Stimulated activated CD8-positive, alpha-beta memory T cell treated with anti-CD3 and anti-CD28 coated beads, Interleukin-7, amount 100 ng/mL, for 1 hour (primary cell): ENCODE measurements around the gene CBY1.
A peak's percentile ranks its signal among the peaks of the same experiment; 100 is the strongest.

Source experiments
- DNase-seq, 2 donors: peaks; one replicate each; pipeline ENCODE4 v3.0.0-alpha.2; 2020; ENCODE audit warnings: low read depth in 2 of 2

Gene CBY1

DNA sequence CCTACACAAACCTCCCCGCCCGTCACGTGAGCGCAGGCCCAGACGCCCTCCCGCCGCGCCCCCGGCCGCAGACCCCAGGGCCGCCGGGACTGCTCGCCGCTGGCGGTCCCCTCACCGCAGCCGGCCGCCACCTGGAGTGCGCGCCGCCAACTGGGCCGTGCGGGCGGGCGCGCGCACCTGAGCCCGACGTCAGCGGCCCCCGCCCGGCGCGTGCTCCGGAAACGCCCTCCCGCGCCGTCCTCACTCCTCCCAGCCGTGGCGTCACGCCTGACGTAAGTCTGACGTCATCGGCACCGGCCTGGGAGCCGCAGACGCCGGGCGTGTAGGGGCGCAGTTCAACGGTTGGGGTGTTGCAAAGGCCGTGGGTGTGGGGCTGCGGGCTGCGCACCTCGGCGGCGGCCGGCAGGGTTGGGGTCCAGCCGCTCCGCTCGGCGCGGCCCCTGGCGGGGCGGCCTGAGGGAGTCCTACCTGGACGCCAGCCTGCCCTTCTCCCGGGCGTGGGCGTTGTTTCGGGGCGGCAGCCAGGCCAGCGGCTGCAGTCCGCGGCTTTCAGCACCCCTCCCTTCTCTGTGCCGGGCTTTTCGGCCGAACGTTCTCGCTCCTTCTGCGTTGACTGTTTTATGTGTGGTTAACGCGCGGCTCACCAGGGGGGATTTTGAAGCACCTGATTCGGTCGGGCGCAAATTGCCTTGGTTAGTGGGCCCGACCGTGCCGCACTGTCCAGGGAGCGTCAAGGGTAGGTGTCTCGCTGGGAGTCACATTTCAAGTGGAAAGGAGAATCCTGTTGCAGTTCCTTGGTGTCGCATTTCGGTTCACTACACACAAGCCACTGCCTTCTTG lies 44.6 kb downstream of the CBY1 start, which contains the start of gene JOSD1:
Gene JOSD1, minus strand, starts transcription at position 155 of the 840 bp plus-strand sequence. CDS start 956 bp downstream, outside the sequence.
- DNase-seq, result peak; percentile 98 to 99

DNA sequence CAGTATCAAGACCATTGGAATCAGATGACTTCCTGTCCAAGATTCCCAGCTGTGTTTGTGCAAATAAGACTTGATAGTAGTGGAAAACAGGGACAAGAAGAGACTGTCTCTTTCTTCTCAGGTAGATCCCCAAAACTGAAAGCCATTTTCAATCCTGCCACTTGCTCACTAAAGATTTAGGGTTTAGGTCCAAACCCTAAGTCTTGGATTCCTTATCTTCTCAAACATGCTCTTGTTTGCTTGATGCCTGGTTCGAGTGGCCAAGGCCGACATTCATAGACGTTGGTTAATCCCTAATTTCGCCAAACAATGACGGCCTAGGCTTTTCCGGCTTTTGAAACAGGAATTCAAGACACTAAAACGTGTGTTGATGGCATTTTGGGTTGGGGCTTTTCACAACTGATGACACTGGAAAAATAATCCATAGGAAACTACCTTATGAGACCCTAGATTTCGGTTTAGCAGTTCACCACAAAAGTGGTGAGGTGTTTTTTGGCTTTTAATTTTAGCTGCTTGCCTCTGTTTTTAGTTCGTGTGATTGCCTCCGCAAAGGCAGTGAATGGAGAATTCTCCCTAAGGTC lies 48.3 kb downstream of the CBY1 start:
- no peak for DNase-seq

DNA sequence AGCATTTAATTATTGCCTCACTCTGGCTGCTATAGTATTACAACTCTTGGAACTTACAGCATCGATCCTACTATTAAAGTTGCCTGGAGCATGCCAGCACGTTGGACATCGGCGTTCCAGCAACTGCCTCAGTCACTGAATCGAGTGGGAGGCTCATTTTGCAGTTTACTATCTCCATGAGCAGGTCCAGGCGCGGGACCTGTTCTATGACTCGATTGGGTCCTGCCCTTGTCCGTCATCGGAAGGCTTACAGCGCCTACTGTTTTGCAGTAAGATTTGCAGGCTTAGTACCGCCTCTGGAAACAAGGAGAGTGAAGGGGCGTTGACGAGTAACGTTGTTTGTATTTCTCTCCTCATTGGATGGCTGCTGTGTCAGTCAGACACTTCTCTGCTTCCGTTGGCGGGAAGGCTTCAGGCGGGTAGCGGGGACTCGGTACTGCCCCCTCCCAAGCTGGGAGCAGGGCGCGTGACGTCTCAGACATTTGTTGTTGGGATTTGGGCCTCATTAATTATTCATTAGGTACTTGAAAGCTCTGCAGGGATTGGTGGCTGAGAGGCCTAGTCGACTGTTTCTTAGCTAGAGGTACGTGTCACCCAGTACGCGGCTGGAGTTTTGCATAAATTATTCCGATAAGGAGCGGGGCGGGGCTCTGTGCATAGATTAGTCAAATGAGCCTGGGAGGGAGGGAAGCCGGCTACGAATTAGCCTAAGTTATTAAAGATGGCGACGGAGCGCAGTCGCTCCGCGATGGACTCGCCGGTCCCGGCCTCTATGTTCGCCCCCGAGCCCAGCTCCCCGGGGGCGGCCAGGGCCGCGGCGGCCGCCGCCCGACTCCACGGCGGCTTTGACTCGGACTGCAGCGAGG lies 49.0 kb downstream of the CBY1 start, which contains the start of gene GTPBP1:
Gene GTPBP1, plus strand, starts transcription at position 710 of the 866 bp plus-strand sequence. Its CDS starts 12 bp downstream, at position 722.
- peak; percentile 87 to 89 for DNase-seq

DNA sequence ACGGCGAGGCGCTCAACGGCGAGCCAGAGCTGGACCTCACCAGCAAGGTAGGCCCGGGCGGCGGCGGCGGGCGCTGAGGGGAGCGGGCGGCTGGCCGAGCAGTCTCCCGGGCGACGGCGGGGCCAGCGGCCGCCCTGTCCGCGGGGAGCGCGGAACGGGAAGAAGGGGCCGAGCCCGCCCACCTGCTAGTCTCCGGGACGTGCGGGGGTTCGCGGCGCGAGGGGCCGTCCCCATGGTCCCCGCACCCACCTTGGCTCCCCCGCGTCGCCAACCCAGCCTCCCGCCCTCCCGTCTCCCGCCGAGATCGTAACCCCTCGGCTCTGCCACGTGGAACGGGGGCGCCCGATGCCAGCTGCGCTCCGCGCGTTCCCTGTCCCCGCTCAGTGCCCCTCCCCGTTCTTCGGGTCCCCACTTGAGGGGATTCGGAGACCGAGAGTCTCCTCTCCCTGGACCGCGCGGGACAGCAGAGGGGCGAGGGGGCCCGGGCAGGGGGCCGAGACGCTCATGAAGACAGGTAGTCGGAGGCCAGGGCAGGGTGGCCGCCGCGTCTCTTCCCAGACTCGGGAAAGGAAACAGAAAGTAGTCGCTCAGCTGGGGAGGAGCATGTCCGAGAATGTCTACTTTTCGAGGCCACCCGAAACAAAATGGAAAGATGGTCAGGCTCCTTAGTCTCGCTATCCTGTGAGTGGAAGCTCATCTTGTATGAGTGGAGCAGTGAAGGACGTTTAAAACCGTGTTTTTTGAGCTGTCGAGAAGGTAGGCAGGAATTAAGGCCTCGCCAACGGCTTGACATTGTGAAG lies 49.9 kb downstream of the CBY1 start:
- no peak for DNase-seq

DNA sequence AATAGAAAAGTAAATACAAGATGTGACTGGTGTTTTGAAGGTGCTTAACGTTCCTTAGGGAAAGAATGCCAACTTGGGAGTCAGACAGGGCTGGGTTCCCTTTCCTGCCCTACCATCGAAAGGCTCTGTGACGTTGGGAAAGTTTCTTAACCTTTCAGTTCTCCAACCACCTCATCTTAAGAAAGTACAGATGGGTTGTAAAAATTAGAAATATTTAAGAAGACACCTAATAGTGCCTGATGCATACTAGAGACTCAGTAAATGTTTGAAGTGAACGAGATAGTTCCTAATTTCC lies 50.4 kb downstream of the CBY1 start:
- DNase-seq, result no peak

DNA sequence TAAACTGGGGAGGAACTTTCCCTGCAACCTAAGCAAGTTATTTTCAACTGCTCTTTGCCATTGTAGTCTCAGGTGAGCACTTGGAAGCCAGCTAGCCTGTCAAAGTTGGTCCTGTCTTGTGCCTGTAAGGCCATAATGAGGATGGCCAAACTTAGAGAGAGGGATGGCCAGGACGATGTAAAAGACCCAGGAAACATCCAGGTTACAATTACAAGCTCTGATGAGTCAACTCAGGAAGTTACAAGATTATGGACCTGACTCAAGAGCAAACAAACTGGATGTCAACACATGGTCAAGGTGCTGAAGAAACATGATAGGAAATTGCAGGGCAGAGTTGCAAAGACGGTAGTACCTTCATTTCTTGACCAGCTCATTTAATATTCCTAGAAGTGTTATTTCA lies 50.9 kb downstream of the CBY1 start:
- DNase-seq, result no peak

DNA sequence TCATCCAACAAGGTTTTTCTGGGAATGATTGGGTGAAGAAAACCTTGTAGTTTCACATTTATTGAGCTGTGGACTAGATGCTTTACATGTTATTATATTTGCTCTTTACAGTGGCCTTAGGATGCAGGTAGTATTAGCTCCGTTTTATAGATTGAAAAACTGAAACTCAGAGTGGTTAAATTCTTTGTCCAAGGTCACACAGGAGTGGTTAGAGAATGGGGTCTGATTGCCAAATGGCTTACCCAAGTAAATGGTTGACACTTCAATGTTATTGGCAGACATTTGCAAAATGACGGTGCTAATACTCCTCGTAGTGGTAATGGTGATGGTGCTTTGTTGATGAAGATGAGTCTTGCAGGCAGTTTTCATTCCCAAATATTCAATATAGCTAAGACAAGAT lies 51.5 kb downstream of the CBY1 start:
- DNase-seq, result no peak

DNA sequence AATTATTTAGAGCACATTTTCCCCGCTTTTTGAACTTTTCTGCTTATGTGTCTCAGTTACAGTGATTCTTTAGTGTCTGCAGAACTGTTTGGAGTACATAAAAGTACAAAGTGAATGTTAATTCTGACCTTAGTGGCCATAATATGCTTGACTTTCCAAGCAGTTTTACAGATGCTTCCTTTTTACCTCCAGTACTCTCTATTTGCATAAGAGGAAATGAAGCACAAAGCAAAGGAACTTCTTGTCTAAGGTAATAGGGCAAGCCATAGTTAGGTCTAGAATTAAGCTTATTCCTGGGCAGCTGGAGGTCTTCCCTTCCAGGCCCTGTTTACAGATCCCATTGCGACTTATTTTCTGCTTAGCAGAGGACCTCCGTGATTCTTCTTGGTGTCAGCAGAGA lies 52.9 kb downstream of the CBY1 start:
- DNase-seq, result no peak

DNA sequence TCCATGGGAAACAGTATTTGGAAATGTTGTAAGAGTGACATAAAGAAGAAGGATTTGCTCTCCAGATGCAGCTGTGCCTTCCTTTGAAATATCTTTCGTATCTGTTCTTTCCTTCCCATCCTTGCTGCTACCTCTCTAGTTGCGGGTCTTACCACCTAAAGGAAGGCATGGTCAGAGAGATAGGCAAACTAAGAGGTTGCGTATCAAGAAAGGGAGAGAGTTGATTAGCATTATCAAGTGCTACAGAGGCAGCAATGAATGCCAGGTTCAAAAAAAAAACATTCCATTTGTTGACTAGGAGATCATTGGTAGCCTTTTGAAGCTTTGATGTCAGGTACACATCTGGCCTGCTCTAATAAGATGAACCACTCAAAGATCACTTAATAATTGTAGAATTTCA lies 53.9 kb downstream of the CBY1 start:
- DNase-seq, result no peak

DNA sequence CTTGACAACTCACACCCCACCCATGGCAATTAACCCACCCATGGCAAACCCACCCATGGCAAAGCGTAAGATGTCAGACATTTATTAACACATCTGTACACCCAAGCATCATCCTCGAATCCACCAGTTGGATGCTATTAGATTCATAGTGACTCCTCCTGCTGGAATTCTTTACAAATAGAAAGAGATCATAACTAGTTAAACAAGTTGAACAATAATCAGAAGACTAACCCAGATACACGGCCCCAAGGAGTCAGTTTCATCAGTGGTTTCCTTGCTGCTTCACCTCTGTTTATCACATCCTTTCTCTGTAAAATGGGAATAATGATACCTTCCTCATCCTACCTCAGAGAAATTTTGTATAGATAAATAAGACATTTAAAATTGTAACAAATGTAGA lies 54.4 kb downstream of the CBY1 start:
- no peak for DNase-seq

DNA sequence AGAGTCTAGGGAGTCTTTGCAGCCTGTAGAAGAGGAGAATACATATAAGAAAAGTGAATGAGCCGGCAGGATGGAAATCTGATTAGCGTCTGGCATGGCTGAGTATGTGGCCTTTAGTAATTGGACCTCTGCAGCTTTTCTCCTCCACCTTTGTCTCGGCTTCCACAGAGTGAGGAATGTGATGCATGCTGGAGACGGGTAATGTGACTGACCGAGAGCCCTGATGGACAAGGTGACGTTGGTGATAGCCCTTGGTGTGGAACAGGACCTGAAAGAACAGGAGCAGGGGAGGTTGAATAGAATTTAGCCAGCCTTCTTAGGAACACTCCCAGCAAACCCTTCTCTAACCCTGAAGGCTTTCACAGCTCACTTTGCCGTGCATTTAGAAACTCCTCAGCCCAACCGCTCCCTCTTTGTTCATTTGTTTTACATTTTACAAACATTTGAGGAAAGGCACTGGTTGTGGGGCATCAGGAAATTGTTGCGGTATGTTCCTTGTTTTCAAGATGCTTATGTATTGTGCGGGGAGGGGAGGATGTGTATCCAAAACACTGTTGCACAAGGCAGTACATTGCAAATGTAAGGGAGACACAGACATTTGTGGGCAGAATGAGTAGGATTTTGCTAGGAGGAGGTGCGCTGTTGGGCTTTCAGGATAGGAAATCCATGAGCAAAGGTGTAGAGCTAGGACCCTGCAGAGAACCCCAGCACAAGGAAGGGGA lies 56.2 kb downstream of the CBY1 start:
- no peak for DNase-seq

DNA sequence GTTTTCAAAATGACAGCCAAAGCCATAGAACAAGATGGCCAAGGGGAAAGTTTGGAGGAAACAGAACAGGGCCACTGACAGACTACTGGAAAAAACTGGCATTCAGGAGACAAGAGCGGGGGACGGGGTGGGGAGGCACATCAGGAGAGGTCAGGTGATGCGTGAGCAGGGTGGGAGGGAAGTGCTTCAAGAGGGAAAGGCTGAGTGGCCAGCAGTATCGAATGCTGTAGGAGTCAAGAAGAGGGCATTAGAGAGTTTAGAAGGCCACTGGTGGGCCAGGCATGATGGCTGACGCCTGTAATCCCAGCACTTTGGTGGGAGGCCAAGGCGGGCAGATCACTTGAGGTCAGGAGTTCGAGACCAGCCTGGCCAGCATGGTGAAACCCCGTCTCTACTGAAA lies 57.5 kb downstream of the CBY1 start:
- DNase-seq, result no peak

DNA sequence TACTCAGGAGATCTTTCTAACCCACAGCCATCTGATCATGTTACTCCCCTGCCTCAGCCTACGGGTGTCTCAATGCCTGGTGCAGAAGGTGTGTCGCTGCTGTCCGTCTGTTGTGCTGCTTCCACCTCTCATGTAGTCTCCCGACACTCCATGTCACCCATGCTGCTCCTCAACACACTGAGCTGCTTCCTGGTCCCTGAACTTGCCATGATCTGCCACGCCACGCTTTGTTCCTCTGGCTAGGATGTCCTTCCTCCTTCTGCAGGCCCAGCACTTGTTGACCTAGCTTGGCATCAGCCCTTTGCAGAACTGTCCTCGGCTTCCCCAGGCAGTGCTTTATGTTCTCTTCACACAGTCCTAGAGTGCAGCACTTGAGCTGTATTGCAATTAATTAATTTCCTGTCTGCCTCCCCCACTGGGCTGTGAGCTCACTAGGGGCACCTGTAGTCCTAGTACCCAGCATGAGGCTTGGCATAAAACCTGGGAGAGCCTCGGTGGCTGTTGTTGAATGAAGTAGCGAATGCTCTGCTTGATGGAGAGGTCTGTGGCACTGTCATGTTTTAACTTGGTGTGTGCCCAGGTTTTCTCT lies 58.8 kb downstream of the CBY1 start:
- DNase-seq, result no peak

DNA sequence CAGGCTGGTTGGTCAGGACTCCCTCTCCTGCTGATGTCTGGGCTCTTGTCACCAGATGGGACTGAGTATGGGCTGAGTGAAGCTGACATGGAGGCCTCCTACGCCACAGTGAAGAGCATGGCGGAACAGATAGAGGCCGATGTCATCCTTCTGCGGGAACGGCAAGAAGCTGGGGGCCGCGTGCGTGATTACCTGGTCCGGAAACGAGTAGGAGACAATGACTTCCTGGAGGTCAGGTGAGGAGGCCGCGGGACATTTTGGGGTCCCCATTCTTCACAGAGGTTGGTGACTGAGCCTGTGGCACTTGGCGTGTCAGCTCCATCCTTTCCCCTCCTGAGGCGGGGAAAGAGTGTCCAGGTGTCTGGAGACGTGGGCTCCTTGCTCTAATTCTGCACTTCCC lies 59.4 kb downstream of the CBY1 start:
- no peak for DNase-seq

DNA sequence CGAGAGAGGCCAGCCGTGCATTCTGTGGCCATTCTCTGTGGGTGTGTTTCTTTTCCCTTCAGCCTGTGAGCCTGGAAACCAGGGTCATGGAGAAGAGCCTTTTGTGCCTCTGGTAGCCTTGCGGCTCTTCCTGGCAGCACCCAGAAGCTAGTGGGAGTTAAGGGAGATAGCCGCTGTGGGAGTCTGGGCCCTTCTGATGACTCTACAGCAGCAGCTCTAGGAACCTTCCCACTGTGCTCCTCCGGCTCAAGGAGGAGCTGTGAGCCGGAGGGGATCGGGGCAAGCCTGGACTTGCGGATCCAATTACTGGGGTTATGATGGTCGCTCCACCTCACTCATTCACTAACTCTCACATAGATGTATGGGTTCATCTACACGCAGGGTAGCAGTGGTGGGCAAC lies 59.8 kb downstream of the CBY1 start:
- no peak for DNase-seq

DNA sequence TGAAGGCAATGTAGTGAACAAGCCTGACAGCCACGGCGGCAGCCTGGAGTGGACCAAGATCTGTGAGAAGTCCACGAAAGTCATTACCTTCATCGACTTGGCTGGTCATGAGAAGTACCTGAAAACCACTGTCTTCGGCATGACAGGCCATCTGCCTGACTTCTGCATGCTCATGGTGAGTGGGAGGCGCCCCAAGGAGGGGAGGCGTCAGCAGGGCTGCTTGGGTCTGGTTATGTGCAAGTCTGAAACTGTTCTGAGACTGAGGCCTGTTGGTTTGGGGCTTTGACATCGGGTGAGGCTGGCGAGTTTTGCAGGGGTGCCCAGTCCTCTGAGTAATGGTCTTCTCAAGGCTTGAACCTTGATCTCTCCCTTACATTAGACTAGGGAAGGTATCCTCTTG lies 60.4 kb downstream of the CBY1 start:
- DNase-seq, result no peak

DNA sequence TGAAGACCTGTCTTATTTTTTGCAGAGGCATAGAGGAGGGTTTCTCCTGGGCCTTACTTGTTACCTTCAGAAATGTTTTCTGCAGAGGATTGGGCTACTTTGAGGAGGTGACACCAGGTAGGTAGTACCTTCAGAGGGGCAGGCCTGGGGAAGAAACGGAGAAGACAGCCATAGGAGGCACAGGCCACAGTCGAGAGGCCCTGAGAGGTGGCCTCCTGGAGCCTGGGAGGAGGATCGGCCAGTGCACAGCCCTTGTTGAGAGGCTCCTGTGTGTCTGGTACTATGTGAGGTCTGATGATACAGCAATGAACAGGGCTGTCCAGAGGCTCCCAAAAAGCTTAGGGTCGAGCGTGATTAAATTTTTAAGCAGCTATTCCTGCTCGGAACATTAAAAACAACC lies 60.8 kb downstream of the CBY1 start:
- no peak for DNase-seq

DNA sequence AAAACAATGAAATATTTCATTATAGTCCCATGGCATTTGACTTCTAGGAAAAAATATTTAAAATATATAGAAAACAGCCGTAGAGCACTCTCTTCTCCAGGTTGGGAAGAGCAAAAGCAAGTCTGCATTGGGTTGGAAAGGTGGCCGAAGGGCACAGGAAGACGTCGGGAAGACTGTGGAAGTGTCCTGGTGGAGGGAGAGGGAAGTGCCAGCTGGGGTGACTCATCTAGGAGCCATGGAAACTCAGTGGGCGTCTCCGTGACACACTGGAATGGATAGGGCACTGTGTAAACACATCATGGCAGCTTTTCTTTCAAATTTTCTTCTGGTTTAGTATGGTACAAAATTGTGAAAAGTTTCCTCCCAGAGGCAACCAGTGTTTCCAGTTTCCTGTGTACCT lies 62.0 kb downstream of the CBY1 start:
- no peak for DNase-seq

DNA sequence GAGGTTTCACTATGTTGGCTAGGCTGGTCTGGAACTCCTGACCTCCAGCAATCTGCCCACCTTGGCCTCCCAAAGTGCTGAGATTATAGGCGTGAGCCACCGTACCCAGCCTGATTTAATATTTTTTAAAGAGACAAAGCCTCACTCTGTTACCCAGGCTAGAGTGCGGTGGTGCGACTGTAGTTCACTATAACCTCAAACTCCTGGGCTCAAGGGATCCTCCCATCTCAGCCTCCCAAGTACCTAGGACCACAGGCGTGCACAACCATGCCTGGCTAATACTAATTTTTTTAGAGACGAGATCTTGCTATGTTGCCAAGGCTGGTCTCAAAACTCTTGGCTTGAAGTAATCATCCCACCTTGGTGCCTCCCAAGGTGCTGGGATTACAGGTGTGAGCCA lies 62.8 kb downstream of the CBY1 start:
- DNase-seq, result no peak

DNA sequence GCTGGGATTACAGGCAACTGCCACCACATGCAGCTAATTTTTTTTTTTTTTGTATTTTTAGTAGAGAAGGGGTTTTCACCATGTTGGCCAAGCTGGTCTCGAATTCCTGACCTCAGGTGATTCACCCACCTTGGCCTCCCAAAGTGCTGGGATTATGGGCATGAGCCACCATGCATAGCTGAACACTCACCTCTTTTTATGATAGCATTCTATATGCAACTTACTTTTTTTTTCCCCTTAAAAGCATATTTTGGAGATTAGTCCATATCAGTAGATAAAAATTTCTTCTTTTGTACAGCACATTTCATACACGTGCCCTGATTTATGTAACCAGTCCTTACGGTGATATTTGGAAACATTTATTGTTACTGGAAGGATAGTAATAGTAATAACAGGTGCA lies 63.9 kb downstream of the CBY1 start:
- no peak for DNase-seq

DNA sequence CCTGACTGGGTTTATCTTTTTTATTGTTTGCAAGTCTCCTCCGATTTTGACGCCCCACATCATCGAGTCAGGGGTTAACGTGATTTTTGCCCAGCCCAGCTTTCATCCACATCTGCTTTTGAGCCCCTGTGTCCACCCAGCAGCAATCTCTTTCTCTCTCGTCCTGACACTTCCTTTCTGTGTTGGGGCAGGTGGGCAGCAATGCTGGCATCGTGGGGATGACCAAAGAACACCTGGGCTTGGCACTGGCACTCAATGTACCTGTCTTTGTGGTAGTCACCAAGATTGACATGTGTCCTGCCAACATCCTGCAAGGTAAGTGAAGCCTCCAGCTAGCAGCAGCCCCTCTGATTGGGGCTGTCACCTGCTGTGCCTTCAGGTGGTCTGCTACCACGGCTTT lies 65.1 kb downstream of the CBY1 start:
- no peak for DNase-seq
